HL-60/S4 (cell line): ENCODE measurements around the gene SLC2A10.

Experiments used
- in situ Hi-C: fragments of 300-500 bp; cut with MboI; formaldehyde crosslinking; loops from 2 replicates; pipeline ENCODE4 v1.14.3; 2022; ENCODE audit warnings: low sequenced_read_pairs

The SLC2A10 gene

DNA sequence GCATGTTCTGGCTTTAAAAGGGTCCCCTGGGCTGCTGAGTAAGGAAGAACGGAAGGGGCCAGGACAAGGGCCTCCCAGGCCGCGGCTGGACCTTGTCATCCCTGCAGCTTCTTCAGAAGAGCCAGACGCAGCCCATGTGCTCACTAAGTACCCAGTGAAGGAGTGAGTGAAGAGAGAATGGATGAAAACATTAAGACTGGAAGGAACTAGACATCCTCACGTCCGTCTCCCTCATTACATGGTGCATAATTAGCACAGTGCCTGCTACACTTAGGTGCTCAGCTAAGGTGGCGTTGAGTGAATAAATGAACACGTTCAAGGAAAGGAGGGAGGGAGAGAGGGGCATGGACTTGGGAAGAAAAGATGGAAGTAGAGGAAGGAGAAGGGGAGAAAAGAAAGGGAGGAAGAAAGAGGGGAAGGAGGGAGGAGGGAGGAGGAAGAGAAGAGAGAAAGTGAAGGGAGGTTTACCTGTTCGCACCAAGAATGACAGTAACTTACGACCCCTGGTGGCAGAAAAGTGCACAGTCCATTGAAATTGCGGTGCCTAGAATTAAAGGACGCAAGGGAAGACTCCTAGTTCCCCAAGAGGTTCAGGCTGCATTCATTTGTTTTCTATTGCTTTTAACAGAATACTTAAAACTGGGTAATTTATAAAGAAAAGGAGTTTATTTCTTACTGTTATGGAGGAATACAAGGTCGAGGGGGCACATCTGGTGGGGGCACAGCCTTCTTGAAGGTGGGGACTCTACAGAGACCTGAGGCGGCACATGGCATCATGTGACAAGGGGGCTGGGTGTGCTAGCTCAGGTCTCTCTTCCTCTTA is 28.2 kb upstream of the SLC2A10 start:
- in situ Hi-C loops = loop anchor here (10.0 kb wide), 2 partner anchors 126 to 156 kb away; partner anchors contain the start of gene OCSTAMP

DNA sequence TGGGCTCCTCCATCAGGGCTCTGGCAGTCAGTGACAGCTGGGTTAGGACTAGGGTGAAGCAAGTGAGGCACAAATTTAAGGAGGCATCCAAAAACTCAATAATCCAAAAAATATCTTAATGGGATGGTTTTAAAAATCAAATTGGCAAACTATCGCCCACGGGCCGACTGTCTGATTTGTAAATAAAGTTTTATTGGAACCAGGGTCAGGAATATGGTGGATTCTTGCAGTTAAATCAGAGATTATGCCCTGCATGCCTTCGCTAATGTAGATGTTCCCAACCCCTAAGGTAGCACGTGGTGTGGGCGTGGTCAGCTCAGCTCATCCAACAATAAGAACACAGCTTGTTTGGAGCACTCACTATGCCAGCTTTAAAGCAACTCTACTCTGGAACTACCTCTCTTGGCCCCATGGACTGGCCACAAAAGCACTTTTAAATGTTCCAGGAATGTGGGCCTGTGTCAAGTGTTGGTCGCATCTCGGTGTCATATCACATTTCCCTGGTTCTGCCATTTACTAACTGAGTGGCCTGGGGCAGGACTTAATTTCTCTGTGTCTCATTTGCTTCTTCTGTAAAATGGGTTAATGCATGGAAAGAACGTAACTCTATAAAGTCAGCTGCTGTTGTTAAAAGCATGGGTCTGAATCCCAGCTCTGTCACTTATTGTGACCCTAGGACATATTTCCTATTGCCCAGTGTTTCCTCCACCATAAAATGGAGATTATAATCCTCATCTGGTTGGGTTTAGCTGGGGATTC is 27.2 kb upstream of the SLC2A10 start:
- in situ Hi-C loops = loop anchor here (10.0 kb wide), 2 partner anchors 127 to 157 kb away; partner anchors contain the start of gene OCSTAMP

DNA sequence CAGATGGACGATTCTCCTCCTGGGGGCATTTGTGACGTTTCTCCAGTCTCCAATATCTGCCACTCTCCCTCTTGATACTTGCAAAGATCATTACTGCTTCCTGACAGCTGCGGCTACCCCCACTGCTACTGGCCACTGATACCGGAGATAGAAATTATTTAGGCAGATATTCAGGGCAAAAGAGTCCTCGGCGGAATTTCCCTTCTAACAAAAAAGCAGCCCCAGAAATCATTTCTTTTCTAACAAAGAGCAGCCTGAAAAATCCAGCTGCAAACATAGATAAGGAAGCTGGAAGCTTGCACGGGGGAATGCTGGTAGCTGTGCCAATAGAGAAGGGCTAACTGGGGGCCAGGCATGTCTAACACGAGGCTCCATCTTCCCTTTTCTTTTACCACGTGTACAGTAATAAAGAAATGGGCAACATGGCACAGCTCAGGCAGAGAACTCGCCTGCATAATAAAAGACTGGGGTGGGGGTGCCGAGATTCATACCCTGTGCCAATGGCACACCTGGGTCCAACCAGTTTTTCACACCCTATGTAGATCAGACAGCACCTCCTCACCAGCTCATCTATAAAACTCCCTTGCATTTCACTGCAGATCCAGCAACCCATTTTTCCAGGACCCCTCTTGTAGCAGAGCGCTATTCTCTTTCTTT is 26.3 kb upstream of the SLC2A10 start:
- in situ Hi-C loops = loop anchor here (10.0 kb wide), 2 partner anchors 128 to 158 kb away; partner anchors contain the start of gene OCSTAMP

DNA sequence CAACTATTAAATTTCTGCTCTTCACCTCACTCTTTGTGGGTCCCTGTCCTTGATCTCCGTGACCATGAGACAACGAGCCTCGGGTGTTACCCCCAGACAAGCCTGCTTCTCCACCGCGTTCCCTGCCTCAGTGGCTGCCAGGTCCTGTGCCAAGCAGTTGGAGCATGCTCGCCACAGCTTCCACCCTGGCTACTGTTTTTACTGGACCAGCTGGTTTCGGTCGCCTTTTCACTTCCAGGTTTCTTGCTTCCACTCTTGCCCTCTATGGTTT is 25.8 kb upstream of the SLC2A10 start:
- in situ Hi-C loops = loop anchor here (10.0 kb wide), 2 partner anchors 129 to 159 kb away; partner anchors contain the start of gene OCSTAMP

DNA sequence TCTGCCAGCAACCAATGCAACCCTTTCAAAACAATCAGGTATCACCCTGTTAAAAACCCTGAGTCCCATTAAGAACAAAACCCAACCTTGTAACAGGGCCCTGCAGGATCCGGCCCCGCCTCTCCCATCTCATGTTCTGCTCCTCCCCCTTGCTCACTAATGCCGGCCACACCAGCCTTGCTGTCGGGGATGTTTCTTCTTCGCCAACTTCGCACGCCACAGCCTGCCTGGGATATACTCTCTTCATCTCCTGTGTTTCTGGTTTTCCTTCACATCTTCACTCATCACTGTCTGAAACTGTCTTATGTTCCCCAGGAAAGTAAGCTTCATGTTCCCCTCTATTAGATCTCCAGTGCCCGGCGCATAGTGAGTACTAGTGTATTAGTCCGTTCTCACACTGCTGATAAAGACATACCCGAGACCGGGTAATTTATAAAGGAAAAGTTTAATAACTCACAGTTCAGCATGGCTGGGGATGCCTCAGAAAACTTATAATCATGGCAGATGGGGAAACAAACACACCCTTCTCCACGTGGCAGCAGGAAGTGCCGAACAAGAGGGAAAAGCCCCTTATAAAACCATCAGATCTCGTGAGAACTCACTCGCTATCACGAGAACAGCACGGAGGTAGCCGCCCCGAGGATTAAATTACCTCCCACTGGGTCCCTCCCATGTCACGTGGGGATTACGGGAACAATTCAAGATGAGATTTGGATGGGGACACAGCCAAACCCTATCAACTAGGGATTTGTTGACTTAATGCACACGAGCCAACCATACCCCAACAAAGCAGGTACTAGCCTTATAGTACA is 25.3 kb upstream of the SLC2A10 start:
- in situ Hi-C loops = loop anchor here (10.0 kb wide), 2 partner anchors 129 to 159 kb away; partner anchors contain the start of gene OCSTAMP

DNA sequence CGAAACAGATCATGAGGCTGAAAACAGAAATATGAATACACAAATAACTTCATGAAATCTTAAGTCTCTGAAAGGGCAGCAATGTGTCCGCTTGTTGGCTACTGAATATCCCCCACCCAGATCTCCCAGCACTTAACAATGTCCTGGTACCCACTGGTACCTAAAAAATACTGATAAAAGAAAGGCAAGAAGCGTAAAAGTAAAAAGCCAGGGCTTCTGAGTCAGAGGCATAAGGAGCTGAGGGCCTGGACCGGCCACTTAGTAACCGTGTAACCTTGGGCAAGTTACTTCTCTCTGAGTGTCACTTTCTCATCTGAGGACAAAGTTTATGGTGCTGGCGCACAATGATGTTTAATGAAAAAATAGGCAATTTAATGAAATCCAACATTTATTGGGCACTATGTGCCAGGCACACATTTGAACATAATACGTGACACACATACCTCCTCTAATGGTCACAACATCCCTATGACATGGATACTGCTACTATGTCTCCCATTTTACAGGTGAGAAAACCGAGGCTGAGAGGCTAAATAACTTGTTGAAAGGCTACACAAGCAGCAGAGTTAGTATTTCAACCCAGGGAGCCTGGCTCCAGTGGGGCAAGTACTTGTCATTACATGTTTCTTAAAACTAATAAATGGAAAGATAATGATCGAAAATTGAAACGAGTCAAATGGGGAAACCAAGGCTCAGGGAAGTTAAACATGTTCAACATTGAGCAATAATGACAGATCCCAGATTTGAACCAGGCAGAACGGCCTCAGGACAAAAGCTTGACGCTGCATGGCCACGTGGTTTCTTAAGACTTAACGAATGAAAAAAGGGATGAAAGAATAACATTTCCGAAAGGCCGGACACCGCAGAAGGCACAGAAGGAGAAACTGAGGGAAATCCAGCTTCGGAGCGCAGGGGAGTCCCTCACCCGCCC is 21.0 kb upstream of the SLC2A10 start:
- in situ Hi-C loops = loop anchor here (10.0 kb wide), 2 partner anchors 134 to 164 kb away; partner anchors contain the start of gene OCSTAMP

DNA sequence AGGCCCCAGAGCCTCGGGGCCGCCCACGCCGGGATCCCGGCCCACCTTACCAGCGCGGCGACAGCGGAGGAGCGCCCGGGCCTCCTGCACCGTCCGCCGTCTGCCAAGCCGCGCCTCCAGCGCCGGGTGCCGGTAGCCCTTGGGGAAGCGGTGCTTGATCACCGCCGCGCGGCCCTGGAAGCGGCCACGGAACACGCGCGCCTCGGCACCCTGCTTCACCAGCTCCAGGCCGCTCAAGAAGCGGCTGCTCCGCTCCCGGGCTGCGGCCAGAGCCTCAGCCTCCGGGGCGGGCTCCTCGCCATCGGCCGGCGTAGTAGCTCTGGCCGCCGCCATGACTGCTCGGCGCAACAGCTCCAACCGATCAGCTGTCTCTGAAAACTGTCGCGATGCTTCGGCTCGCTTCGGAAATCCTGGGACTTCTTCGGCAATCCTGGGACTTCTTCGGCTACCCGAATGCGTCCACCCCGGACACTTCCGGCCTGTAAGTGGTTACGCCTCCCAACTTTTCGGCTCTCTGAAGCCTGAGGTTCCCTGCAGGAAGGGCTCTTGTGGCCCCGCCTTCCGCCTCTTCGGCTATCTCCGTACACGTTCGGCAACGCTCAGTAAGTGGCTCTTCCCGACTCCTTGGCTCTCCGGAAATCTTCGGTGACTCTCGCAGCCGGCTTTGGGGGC is 20.2 kb upstream of the SLC2A10 start, which contains the start of gene TP53RK:
Gene TP53RK, minus strand, starts transcription at position 363 of the 672 bp plus-strand sequence. Its CDS starts 30 bp downstream, at position 333.
- in situ Hi-C loops = loop anchor here (10.0 kb wide), 2 partner anchors 134 to 164 kb away; partner anchors contain the start of gene OCSTAMP

DNA sequence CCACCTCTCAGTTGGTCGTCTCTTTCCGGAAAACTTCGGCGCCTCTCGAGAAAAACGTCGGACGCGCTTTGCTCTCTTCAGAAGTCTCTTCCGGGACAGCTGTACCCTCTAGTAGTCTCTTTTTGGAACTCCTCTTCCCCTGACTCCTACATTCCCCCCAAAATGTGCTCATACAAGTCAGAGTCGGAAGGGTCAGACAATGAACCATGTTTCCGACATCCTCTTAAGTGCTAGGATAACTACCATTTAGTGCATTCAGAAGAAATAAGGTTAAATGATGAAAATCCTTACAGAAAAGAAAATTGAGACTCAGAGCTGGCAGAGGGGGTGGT is 19.7 kb upstream of the SLC2A10 start:
- in situ Hi-C loops = loop anchor here (10.0 kb wide), 2 partner anchors 135 to 165 kb away; partner anchors contain the start of gene OCSTAMP

DNA sequence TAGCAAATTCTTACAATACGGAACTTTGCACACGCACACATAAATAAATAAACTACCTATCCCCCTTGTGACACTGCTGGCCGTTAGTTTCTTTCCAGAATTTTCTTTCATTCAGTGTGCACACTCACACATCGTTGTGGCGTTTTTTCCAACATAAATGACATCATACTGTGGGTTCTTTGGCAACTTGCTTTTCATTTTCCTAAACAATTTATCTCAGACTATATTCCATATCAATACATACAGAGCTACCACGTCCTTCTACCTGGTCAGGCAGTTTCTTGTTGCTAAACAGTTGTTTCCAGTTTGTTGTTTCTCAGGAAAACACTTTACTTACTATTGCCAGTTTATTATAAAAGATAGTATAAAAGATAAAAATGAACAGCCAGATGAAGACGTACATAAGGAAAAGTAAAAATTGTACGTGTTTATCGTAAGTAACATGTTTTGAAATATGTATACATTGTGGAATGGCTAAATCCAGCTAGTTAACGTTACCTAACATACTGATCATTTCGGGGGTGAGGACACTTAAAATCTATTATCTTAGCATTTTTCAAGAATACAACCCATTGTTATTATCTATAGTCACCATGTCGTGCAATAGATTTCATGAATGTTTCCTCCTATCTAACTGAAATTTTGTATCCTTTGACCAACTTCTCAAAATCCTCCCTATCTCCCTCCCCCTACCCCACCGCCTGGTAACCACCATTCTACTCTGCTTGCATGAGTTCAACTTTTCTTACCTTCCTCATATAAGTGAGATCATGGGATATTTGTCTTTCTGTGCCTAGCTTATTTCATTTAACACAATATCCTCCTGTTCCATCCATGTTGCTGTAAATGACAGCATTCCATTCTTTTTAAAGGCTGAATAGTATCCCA is 19.0 kb upstream of the SLC2A10 start:
- in situ Hi-C loops = no loop called here

DNA sequence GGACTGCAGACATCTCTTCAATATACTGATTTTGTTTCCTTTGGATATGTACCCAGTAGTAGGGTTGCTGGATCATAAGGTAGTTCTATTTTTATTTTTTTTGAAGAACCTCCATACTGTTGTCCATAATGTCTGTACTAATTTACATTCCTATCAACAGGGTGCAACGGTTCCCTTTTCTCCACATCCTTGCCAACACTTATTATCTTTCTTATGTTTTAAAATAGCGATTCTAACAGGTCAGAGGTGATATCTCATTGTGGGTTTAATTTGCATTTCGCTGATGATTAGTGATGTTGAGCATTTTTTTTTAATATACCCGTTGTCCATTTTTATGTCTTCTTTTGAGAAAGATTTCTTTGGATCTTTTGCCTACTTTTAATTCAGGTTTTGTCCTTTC is 18.3 kb upstream of the SLC2A10 start:
- in situ Hi-C loops = no loop called here

DNA sequence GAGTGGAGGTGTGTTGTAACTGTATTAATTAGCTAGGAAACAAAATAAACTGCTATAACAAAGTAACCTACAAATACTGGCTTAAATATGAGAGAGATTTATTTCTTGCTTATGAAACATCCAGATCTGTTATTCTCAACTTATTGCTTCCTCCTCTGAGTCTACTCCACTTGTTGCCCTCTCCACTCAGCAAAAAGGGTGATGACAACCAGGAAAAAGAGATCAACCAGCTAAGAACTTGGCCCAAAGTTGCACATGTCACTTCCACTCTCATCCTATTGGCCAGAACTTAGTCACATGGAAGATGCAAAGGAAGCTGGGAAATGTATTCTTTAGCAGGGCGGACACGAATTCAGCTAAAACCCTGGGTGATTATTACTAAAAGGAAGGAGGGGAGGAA is 15.0 kb upstream of the SLC2A10 start:
- in situ Hi-C loops = no loop called here

DNA sequence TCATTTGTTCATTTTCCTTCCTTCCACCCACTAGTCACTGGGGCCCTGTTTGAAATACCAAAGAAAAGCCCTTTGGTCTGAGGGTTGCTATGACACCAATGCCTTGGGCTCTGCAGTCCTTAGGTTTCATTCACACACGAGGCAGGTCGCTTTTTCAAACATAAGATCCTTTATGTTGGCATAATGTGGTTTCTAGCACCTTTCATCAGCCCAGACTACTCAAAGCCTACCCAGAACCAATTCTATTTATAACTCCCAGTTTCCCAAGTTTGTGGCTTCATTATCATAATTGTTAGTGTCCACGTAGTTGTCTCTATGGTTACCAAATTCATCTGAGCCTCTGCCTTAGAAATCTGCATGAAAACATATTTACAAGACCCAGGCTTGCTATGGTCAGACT is 13.6 kb upstream of the SLC2A10 start:
- in situ Hi-C loops = no loop called here

DNA sequence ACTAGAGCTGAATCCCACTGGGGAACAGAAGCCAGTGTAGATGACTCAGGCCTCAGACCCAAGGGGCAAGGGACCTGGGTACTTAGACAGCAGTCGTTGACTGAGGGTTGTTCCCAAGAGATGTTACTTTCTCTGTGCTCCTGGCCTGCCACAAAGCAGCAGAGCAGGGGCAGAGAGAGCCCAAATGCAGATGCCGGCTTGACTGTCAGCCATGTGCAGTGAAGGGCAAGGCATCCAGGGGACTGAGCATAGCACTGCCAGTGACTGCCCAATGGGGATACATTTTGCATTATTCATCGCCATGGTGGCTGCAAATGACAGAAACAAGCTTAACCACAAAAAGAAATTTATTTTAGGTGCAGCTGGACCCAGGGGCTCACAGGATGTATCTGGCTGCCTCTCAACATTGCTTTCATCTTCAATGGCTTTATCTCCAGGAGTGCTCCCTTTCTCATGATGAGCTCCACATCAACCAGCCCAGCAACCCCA is 12.6 kb upstream of the SLC2A10 start:
- in situ Hi-C loops = no loop called here

DNA sequence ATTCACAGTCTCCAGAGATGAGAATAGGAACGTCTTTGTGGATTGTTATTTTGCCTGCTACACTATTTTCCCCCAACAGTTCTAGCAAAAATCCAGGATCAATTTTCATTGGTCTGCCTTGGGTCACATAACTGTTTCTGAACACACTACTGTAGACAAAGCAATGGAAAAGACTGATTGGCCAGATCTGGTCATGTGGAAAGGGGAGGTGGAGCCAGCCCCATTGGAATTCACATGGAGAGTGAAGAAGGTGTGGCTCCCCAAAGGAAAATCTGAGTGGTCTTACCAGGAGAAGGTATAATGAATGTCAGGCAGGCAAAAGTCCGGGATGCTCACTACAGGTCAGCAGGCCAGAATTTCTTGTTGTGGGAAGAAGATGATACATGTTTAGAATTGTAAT is 10.7 kb upstream of the SLC2A10 start:
- in situ Hi-C loops = no loop called here

DNA sequence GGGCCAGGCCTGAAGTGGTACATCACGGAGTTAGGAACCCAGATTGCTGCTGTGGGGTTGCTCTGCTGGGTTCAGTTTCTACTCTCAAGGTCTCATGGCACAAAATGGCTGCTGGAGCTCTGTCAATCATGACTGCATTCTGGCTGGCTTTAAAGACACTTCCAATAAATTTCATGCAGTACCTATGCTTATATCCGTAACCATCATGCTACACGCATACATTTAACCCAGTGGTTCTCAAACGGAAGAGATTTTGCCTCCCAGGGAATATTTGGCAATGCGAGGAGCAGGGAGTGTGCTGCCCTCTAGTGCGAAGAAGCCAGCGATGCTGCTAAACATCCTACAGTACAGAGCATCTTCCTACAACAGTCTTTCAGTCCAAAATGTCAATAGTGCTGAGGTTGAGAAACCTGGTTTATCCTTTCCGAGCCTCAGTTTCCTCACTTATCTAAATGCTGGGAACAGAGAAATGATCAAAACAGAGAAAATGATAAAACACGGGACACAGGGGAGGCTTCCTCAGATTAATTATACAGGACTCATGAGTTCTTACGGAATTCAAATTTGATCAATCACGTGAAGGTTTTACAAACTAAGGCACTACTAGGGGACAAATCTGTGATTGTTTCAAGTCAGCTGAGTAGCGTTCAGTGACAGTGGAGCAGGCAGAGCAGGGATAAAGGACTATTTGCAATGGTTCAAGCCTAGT is 9.6 kb upstream of the SLC2A10 start:
- in situ Hi-C loops = no loop called here

DNA sequence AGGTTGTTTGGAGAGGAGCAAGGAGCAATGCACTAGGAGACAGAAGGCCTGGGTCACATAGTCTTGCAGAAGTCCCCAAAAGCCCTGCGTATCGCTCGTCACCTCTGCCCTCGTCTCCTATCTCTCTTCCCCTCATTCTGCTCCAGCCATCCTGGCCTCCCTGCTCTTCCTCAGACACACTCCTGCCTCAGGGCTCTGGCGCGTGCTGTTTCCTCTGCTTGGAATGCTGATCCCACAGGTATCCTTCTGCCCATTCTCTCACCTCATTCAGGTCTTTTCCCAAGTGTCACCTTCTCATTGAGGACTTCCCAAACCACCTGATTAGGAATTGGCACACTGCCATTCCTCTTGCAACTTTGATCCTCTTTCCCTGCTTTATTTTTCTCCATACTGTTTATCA is 9.0 kb upstream of the SLC2A10 start:
- in situ Hi-C loops = no loop called here

DNA sequence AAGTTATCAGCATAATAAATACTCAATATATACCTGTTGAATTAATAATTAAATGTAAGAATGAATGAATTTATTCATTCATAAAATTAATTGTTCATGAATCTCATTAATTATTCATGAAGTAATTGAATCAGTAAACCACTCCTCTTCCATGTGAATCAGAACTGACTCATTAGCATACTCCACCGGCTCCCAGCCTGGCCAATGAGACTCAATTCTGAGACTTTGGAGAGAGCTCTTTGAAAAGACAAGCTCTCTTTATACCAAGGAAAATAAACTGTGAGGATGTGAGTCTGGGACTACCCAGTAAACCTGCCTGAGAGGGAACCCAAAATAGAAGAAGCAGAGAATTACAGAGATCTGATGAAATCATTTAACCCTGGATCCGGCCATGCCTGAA is 8.4 kb upstream of the SLC2A10 start:
- in situ Hi-C loops = no loop called here
